GM18858 (cell line): Measurements from ENCODE around the gene FNDC7.
"Not testable (repeated sequence)": the region's sequence is repeated elsewhere in the genome, so short reads cannot be mapped to it uniquely, and the experiment has no call there.

Source experiments
- ATAC-seq: cut with Tn5 transposase; IDR thresholded peaks from one replicate; pipeline ENCODE4 v1.9.1; 2021; ENCODE audit not compliant: unreplicated experiment

The FNDC7 gene

GRCh38 chr1:108712606-108713150, at the start of gene FNDC7:
FNDC7 (plus strand) TSS chr1:108712908; CDS start chr1:108712934, 26 bp downstream.
- no peak for ATAC-seq

GRCh38 chr1:108663074-108663473, 49.6 kb upstream of the FNDC7 start:
- no peak for ATAC-seq

- ATAC-seq, result no peak
These were observed 48.2 kb upstream of the FNDC7 start for GRCh38 chr1:108664481-108664880.

- no peak for ATAC-seq
These were observed 47.6 kb upstream of the FNDC7 start for GRCh38 chr1:108665067-108665466.

- ATAC-seq, result no peak
These were observed 46.9 kb upstream of the FNDC7 start for GRCh38 chr1:108665771-108666170.

GRCh38 chr1:108667422-108667821, 45.3 kb upstream of the FNDC7 start:
- ATAC-seq, result not testable (repeated sequence)

- no peak for ATAC-seq
These were observed 43.9 kb upstream of the FNDC7 start for GRCh38 chr1:108668777-108669176.

- ATAC-seq, result no peak
These were observed 43.0 kb upstream of the FNDC7 start for GRCh38 chr1:108669679-108670078.

- no peak for ATAC-seq
These were observed 42.5 kb upstream of the FNDC7 start for GRCh38 chr1:108670131-108670773.

- no peak for ATAC-seq
These were observed 41.6 kb upstream of the FNDC7 start for GRCh38 chr1:108671143-108671542.

GRCh38 chr1:108678706-108679105, 34.0 kb upstream of the FNDC7 start:
- ATAC-seq, result no peak

GRCh38 chr1:108679586-108680213, 33.0 kb upstream of the FNDC7 start:
- no peak for ATAC-seq

GRCh38 chr1:108681701-108682100, 31.0 kb upstream of the FNDC7 start:
- not testable (repeated sequence) for ATAC-seq

- ATAC-seq, result no peak
These were observed 27.2 kb upstream of the FNDC7 start for GRCh38 chr1:108685529-108685928.

- ATAC-seq, result no peak
These were observed 25.9 kb upstream of the FNDC7 start for GRCh38 chr1:108686614-108687313.

GRCh38 chr1:108691128-108691941, 21.4 kb upstream of the FNDC7 start:
- ATAC-seq, result no peak

- ATAC-seq, result peak; percentile 83
These were observed 20.6 kb upstream of the FNDC7 start, which contains the start of gene PRPF38B for GRCh38 chr1:108691942-108692723. PRPF38B (plus strand) TSS chr1:108692310; CDS start chr1:108692592, 282 bp downstream.

GRCh38 chr1:108692724-108693655, 19.7 kb upstream of the FNDC7 start:
- peak; percentile 64 for ATAC-seq

GRCh38 chr1:108695535-108695934, 17.2 kb upstream of the FNDC7 start:
- no peak for ATAC-seq
